Kasumi-1 (cell line): Measurements from ENCODE around the gene SUN2.

Source experiments
- DNase-seq, 2 experiments: peaks; one replicate each; lab custom pipeline; 2025; lab: John Stamatoyannopoulos, UW

The SUN2 gene

DNA sequence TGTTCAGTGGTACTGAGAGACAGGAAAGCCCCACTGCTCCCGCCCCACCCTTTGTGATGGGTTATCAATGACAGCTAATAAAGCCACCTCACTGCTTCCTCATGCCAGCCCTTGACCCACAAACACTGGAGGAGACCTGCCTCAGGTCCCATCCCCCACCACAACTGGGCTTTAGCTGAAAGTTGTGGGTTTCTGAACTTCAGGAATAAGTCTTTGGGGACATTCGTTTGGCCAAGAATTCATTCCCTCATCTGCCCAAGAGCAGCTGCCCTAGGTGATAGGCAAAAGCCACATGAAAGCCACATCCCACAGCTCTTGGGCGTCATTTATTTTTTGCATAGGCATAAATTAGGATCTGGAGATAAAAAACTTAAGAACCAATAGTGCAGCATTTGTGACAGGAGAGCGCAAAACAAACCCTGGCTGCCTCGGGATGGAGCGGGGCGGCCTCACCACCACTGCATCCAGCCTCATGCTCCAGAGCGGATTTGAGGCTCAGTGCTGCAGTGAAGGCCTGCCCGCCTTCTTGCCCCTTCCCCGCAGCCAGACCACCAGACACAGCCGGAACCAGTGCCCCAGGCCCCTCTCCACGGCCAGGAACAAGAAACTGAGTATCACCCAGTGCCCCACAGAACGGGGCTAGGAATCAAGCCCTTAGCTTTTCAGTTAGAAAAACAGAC lies 21.2 kb downstream of the SUN2 start:
- no peak for DNase-seq

- DNase-seq: no peak
Measured at GRCh38 chr22:38733724-38734381, 21.9 kb downstream of the SUN2 start.

DNA sequence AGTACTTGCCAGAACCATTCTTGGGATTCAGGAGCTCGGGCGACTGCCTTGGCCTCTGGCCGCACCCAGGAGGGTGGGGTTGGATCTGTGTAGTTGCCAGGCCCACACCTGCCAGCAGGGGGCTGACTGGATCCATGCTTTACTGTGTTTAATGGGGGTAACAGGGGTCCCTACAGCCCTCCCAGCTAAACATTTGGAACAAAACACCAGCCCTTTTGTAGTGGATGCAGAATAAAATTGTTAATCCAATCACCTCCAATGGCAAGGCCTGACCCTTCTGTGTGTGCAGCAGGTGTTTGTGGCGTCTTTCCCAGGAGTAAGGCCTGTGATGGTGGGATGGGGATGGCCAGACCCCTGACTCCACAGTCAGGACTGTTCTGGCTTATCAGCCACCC lies 22.5 kb downstream of the SUN2 start:
- peak; percentile 12 to 33 for DNase-seq

GRCh38 chr22:38732251-38732815 lies 23.5 kb downstream of the SUN2 start:
- no peak for DNase-seq

DNA sequence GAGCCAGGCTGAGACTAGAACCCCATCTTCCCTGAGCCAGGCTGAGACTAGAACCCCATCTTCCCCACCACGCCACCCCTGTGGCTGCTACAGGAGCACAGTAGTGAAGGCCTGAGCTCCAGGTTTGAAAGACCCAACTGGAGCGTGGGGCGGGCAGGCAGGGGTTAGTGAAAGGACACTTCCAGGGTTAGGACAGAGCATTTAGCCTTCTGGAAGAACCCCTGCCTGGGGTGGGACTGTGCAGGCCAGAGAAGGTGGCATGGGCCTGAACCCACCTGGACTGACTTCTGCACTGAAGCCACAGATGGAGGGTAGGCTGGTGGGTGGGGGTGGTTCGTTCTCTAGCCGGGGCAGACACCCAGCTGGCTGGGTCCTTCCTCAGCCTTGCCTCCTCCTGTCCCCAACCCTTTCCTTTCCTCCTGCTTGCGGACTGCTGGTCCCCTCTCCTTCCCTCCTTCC lies 24.1 kb downstream of the SUN2 start:
- DNase-seq: no peak

- no peak for DNase-seq
Measured at GRCh38 chr22:38730411-38730871, 25.4 kb downstream of the SUN2 start.

DNA sequence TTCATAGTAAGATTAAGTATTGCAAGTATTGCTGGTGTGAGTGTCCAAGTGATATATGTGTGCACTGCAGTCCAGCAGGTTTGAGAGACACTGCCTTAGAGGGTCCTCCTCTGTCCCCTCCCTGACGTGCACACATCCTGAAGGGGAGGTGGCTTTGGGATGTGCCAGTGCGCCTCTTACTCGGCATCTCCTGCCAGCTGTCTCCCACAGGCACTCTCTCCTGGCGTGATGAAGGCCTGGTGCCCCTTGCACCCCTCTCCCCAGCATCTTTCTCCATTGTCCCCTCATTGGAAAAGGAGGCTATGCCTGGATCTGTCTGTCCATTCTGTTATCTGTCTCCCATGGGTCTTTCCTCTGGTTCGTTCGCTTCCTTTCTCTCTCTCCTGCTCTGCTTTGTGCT lies 25.9 kb downstream of the SUN2 start:
- DNase-seq: no peak

DNA sequence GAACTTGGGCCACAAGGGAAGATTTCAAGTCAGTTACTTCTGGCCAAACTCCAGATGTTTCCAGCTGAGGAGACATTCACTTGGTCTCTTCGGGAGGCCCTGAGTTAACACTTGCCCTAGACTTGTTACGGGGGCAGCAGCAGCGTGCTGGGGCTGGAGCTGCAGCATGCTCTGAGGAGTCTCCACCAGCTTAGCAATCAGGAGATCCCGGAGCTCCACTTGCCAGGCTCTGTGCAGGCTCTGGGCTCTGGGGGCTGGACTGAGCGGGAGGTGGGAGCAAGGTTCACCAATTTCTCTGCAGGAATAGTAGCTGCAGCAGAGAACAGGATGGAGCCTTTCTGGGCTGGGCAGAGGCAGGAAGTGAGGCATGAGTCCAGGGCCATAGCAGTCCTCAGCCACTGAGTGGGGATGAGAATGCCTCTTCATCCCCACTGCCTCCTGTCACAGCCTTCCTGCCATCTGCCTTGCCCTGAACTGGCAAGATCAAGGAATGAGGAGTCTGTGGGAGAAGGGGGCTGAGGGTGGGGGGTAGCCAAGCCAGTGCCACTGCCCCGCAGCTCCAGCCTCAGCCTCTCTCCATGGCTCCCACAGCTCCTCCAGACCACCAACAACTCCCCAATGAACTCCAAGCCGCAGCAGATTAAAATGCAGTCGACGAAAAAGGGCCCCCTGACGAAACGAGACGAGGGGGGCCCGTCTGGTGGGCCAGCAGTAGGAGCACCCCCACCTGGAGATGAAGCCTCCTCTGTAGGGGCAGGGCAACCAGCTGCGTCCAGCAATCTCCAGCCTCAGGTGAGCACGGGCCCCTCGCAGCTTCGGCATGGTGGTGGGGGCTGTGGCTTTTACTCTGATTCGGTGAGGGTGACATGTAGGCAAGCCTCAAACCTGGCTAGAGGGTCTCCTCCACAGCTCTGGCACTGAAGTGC lies 26.7 kb downstream of the SUN2 start:
- DNase-seq: no peak

- DNase-seq: no peak
Measured at GRCh38 chr22:38727530-38728451, 28.0 kb downstream of the SUN2 start.

DNA sequence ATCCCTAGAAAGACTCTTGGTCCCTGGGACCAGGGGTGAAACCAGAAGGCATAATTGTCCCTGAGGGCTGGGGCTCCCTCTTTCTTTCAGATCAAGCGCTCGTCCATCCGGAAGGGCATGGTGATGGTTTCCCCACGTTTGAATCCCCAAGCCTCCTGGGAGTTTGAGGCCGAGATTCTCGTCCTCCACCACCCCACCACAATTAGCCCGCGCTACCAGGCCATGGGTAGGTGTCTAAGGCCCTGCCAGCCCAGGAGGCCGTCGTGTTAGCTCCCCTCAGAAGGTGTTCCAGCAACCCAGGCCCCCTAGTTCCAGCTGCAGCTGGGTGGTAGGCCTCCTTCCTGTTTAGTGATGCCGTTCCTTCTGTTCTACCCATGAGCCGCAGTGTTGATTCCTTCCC lies 28.7 kb downstream of the SUN2 start:
- DNase-seq: no peak

DNA sequence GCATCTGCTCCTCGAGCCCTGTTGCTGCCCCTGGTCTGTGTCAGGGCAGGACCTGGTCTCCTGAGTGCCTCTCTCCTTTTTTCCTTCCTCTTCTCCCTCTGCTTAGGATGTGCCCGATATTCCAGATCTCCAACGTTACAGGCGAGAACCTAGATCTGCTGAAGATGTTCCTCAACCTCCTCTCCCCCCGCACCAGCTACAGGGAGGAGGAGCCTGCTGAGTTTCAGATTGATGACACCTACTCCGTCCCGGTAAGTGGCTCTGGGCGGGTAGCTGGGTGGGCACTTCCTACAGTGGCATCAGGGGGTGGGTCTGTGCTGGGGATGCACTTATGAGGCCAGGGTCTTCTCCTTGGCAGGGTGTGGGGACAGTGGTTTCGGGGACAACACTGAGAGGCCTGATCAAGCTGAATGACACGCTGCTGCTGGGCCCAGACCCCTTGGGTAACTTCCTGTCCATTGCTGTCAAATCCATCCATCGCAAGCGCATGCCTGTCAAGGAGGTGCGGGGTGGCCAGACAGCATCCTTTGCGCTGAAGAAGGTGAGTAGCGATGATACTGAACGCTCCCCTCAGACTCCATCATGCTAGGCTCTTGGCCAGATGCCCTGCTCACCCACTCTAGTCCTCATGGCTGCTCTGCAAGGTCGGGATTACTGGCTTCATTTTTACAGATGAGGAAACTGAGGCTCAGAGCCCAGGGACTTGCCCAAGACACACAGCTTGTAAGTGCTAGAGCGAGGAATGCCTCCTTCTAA lies 29.7 kb downstream of the SUN2 start:
- no peak for DNase-seq

- peak; percentile 57 to 67 for DNase-seq
Measured at GRCh38 chr22:38724926-38725571, 30.7 kb downstream of the SUN2 start.

GRCh38 chr22:38724176-38724575 lies 31.6 kb downstream of the SUN2 start:
- DNase-seq: no peak

- no peak for DNase-seq
Measured at GRCh38 chr22:38721551-38721950, 34.2 kb downstream of the SUN2 start.

DNA sequence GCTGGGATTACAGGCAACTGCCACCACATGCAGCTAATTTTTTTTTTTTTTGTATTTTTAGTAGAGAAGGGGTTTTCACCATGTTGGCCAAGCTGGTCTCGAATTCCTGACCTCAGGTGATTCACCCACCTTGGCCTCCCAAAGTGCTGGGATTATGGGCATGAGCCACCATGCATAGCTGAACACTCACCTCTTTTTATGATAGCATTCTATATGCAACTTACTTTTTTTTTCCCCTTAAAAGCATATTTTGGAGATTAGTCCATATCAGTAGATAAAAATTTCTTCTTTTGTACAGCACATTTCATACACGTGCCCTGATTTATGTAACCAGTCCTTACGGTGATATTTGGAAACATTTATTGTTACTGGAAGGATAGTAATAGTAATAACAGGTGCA lies 35.4 kb downstream of the SUN2 start:
- DNase-seq: no peak

- no peak for DNase-seq
Measured at GRCh38 chr22:38719196-38719595, 36.6 kb downstream of the SUN2 start.

- DNase-seq: no peak
Measured at GRCh38 chr22:38718414-38718813, 37.4 kb downstream of the SUN2 start.

DNA sequence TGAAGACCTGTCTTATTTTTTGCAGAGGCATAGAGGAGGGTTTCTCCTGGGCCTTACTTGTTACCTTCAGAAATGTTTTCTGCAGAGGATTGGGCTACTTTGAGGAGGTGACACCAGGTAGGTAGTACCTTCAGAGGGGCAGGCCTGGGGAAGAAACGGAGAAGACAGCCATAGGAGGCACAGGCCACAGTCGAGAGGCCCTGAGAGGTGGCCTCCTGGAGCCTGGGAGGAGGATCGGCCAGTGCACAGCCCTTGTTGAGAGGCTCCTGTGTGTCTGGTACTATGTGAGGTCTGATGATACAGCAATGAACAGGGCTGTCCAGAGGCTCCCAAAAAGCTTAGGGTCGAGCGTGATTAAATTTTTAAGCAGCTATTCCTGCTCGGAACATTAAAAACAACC lies 38.6 kb downstream of the SUN2 start:
- no peak for DNase-seq

- no peak for DNase-seq
Measured at GRCh38 chr22:38716826-38717225, 39.0 kb downstream of the SUN2 start.

DNA sequence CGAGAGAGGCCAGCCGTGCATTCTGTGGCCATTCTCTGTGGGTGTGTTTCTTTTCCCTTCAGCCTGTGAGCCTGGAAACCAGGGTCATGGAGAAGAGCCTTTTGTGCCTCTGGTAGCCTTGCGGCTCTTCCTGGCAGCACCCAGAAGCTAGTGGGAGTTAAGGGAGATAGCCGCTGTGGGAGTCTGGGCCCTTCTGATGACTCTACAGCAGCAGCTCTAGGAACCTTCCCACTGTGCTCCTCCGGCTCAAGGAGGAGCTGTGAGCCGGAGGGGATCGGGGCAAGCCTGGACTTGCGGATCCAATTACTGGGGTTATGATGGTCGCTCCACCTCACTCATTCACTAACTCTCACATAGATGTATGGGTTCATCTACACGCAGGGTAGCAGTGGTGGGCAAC lies 39.5 kb downstream of the SUN2 start:
- DNase-seq: no peak
